Measurements from ENCODE around the gene TPRA1. TPM values are rescaled to one million over a fixed set of nuclear protein-coding genes. Genes with fewer than 3 reads are reported as not detected.

The TPRA1 gene
- total and polyA plus RNA-seq, 2 donors (not counting 1 experiment from before 2014, with no cell fraction given) = 17.5 to 47.4 TPM

DNA sequence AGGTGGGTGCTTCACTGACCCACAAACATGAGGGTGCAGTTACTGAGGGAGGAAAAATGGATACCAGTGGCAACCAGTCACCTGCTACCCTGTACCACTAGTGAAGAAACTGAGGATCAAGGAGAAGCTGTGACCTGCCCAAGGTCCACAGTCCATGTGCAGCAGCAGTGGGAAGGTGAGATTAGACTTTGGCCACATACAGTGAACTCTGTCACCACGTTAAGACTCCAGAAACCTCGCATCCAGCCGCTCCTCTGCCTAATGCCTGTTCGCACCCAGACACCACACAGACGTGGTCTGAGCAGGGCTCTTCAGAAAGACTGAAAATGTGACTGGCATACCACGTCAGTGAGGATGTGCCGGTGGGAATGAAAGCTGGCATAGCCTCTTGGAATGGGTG lies 20.0 kb downstream of the TPRA1 start:
- no peak overlapping the region for H3K4me3 ChIP-seq (replicated peaks in 1 of 4; ENCODE audit: control extremely low read depth in 1 of 4, insufficient read depth in 1 of 4, low read depth in 3 of 4, low read length in 4 of 4)
- peaks cover 2% of the 10 kb centered on the region for H3K79me2 ChIP-seq (ENCODE audit: control insufficient read depth, insufficient read depth, low read length)
- peaks cover 3% of the 10 kb centered on the region for H4K20me1 ChIP-seq (ENCODE audit: control insufficient read depth, extremely low read depth, insufficient read depth, low read length)
- H3K9ac ChIP-seq (ENCODE audit: insufficient read depth, low read length) = no peak overlapping the region
- no peak overlapping the region for H2AFZ ChIP-seq (ENCODE audit: low read length)
- no peak for DNase-seq (ENCODE audit: low read depth in 2 of 2)
- H3K4me1 ChIP-seq (ENCODE audit: control insufficient read depth, extremely low read depth, insufficient read depth, low read length) = peaks cover 4% of the 10 kb centered on the region
- no peak overlapping the region for H3K27ac ChIP-seq (ENCODE audit: insufficient read depth, low read length)
- H3K36me3 ChIP-seq (ENCODE audit: control insufficient read depth, insufficient read depth, low read length) = peaks cover 7% of the 10 kb centered on the region
- TF ChIP-seq, protein P1, sequence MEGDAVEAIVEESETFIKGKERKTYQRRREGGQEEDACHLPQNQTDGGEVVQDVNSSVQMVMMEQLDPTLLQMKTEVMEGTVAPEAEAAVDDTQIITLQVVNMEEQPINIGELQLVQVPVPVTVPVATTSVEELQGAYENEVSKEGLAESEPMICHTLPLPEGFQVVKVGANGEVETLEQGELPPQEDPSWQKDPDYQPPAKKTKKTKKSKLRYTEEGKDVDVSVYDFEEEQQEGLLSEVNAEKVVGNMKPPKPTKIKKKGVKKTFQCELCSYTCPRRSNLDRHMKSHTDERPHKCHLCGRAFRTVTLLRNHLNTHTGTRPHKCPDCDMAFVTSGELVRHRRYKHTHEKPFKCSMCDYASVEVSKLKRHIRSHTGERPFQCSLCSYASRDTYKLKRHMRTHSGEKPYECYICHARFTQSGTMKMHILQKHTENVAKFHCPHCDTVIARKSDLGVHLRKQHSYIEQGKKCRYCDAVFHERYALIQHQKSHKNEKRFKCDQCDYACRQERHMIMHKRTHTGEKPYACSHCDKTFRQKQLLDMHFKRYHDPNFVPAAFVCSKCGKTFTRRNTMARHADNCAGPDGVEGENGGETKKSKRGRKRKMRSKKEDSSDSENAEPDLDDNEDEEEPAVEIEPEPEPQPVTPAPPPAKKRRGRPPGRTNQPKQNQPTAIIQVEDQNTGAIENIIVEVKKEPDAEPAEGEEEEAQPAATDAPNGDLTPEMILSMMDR (conservative IDR thresholded peaks at IDR 0.05 in 1 of 2, IDR thresholded peaks at IDR 0.05 in 1 of 2; ENCODE audit: low read depth in 1 of 2, low read length in 2 of 2) = no peak
- TF ChIP-seq EZH2 (IDR thresholded peaks at IDR 0.05; ENCODE audit: low read length, missing control alignments) = no peak
- H3K27me3 ChIP-seq (ENCODE audit: control insufficient read depth, insufficient read depth, low read length) = no peaks in the 10 kb centered on the region
- no peak overlapping the region for H3K4me2 ChIP-seq (ENCODE audit: extremely low read depth, insufficient read depth, low read length)
- no peaks in the 10 kb centered on the region for H3K9me3 ChIP-seq (ENCODE audit: control insufficient read depth, insufficient read depth, low read depth, low read length)

- no peaks in the 10 kb centered on the region for H4K20me1 ChIP-seq (ENCODE audit: control insufficient read depth, extremely low read depth, insufficient read depth, low read length)
- no peaks in the 10 kb centered on the region for H3K4me1 ChIP-seq (ENCODE audit: control insufficient read depth, extremely low read depth, insufficient read depth, low read length)
- H3K36me3 ChIP-seq (ENCODE audit: control insufficient read depth, insufficient read depth, low read length) = peaks cover 4% of the 10 kb centered on the region
- DNase-seq (ENCODE audit: low read depth in 2 of 2) = no peak
- H3K4me2 ChIP-seq (ENCODE audit: extremely low read depth, insufficient read depth, low read length) = no peak overlapping the region
- H3K27ac ChIP-seq (ENCODE audit: insufficient read depth, low read length) = no peak overlapping the region
- H3K9ac ChIP-seq (ENCODE audit: insufficient read depth, low read length) = no peak overlapping the region
- no peak overlapping the region for H3K4me3 ChIP-seq (replicated peaks in 1 of 4; ENCODE audit: control extremely low read depth in 1 of 4, insufficient read depth in 1 of 4, low read depth in 3 of 4, low read length in 4 of 4)
- no peaks in the 10 kb centered on the region for H3K27me3 ChIP-seq (ENCODE audit: control insufficient read depth, insufficient read depth, low read length)
- no peaks in the 10 kb centered on the region for H3K79me2 ChIP-seq (ENCODE audit: control insufficient read depth, insufficient read depth, low read length)
- TF ChIP-seq, protein P1 (conservative IDR thresholded peaks at IDR 0.05 in 1 of 2, IDR thresholded peaks at IDR 0.05 in 1 of 2; ENCODE audit: low read depth in 1 of 2, low read length in 2 of 2) = no peak
- TF ChIP-seq EZH2 (IDR thresholded peaks at IDR 0.05; ENCODE audit: low read length, missing control alignments) = no peak
- no peak overlapping the region for H2AFZ ChIP-seq (ENCODE audit: low read length)
- no peaks in the 10 kb centered on the region for H3K9me3 ChIP-seq (ENCODE audit: control insufficient read depth, insufficient read depth, low read depth, low read length)
Observed at GRCh38 chr3:127569160-127569559, 21.4 kb downstream of the TPRA1 start.

- no peaks in the 10 kb centered on the region for H3K4me1 ChIP-seq (ENCODE audit: control insufficient read depth, extremely low read depth, insufficient read depth, low read length)
- no peaks in the 10 kb centered on the region for H3K27me3 ChIP-seq (ENCODE audit: control insufficient read depth, insufficient read depth, low read length)
- peaks cover 4% of the 10 kb centered on the region for H3K36me3 ChIP-seq (ENCODE audit: control insufficient read depth, insufficient read depth, low read length)
- H3K9me3 ChIP-seq (ENCODE audit: control insufficient read depth, insufficient read depth, low read depth, low read length) = no peaks in the 10 kb centered on the region
- H4K20me1 ChIP-seq (ENCODE audit: control insufficient read depth, extremely low read depth, insufficient read depth, low read length) = no peaks in the 10 kb centered on the region
- no peak overlapping the region for H2AFZ ChIP-seq (ENCODE audit: low read length)
- TF ChIP-seq, protein P1 (conservative IDR thresholded peaks at IDR 0.05 in 1 of 2, IDR thresholded peaks at IDR 0.05 in 1 of 2; ENCODE audit: low read depth in 1 of 2, low read length in 2 of 2) = no peak
- no peak for TF ChIP-seq EZH2 (IDR thresholded peaks at IDR 0.05; ENCODE audit: low read length, missing control alignments)
- no peak overlapping the region for H3K4me3 ChIP-seq (replicated peaks in 1 of 4; ENCODE audit: control extremely low read depth in 1 of 4, insufficient read depth in 1 of 4, low read depth in 3 of 4, low read length in 4 of 4)
- H3K9ac ChIP-seq (ENCODE audit: insufficient read depth, low read length) = no peak overlapping the region
- no peaks in the 10 kb centered on the region for H3K79me2 ChIP-seq (ENCODE audit: control insufficient read depth, insufficient read depth, low read length)
- DNase-seq (ENCODE audit: low read depth in 2 of 2) = no peak
- no peak overlapping the region for H3K27ac ChIP-seq (ENCODE audit: insufficient read depth, low read length)
- no peak overlapping the region for H3K4me2 ChIP-seq (ENCODE audit: extremely low read depth, insufficient read depth, low read length)
Observed at GRCh38 chr3:127568586-127568985, 21.9 kb downstream of the TPRA1 start.
